Gastroesophageal sphincter (tissue), 4 donors: Measurements from ENCODE around the gene GRIK2. TPM values are rescaled to one million over a fixed set of nuclear protein-coding genes. Genes with fewer than 3 reads are reported as not detected.

ENCODE experiments used
- ATAC-seq: fragments of 150-250 bp; one replicate; pipeline ENCODE4 v1.9.1; 2016; ENCODE audit warnings: mild to moderate bottlenecking, moderate library complexity
- H3K27ac ChIP-seq, 4 donors: fragments of 200-600 bp; sonication (generic) in 3 of 4; 1 replicate in 3 of 4; 2 replicates in 1 of 4; pipeline ENCODE4 v1.5.1; 2016 to 2019
- H3K27me3 ChIP-seq: fragments of 200-600 bp; sonication (generic); one replicate; pipeline ENCODE4 v1.5.1; 2019
- H3K36me3 ChIP-seq, 2 donors: fragments of 200-600 bp; sonication (generic); one replicate each; pipeline ENCODE4 v1.5.1; 2019; ENCODE audit warnings: control low read depth in 1 of 2
- H3K4me1 ChIP-seq, 3 donors: fragments of 200-600 bp; sonication (generic); 1 replicate in 2 of 3; 2 replicates in 1 of 3; pipeline ENCODE4 v1.5.1; 2016 to 2019; ENCODE audit warnings: control low read depth in 2 of 3
- H3K4me3 ChIP-seq, 2 donors: fragments of 200-600 bp; sonication (generic); one replicate each; pipeline ENCODE4 v1.5.1; 2019; ENCODE audit warnings: mild to moderate bottlenecking in 1 of 2, moderate library complexity in 1 of 2
- H3K9me3 ChIP-seq, 3 donors: fragments of 200-600 bp; sonication (generic); one replicate each; pipeline ENCODE4 v1.5.1; 2017 to 2019; ENCODE audit warnings: control low read depth in 2 of 3
- EP300 ChIP-seq: sonication (generic); formaldehyde crosslinking; IDR thresholded peaks from one replicate; pipeline ENCODE4 v1.6.1; 2017; ENCODE audit warnings: antibody characterized with exemption, mild to moderate bottlenecking
- POLR2A ChIP-seq, 2 donors: fragments of 450-650 bp; IDR thresholded peaks; one replicate each; pipeline ENCODE4 v1.6.1; 2017; ENCODE audit warnings: antibody characterized with exemption in 2 of 2, mild to moderate bottlenecking in 2 of 2, moderate library complexity in 1 of 2
- POLR2AphosphoS5 ChIP-seq: sonication (generic); formaldehyde crosslinking; IDR thresholded peaks from one replicate; pipeline ENCODE4 v1.6.1; 2017; ENCODE audit warnings: antibody characterized with exemption
- WGBS, 2 donors: methylation state at CpG; one replicate each; pipeline ENCODE4 v1.1.5; 2018; ENCODE audit warnings: low coverage in 1 of 2; 5-methylcytosine and 5-hydroxymethylcytosine counted together
- total RNA-seq, 4 donors: library from RNA; depleted of rRNA; stranded (reverse); fragments of >200 nt; gene quantifications; one replicate each; pipeline ENCODE4 v1.1.0, GENCODE V29; 2016
- TF ChIP-seq, protein P1 (sequence below), 4 experiments: fragments of 200-600 bp in 2 of 4; fragments of 450-650 bp in 2 of 4; sonication (generic) in 1 of 4; IDR thresholded peaks; one replicate each; pipeline ENCODE4 v1.5.1; 2017 to 2019; ENCODE audit warnings: antibody characterized with exemption in 4 of 4, mild to moderate bottlenecking in 2 of 4, moderate library complexity in 2 of 4

GRIK2 gene
- total RNA-seq, 4 donors from 2014 or later = 0.82 to 2.2 (median 1.0) TPM

- H3K9me3 ChIP-seq = no peaks in the 10 kb centered on the region
- H3K27me3 ChIP-seq = no peaks in the 10 kb centered on the region
- no peak for TF ChIP-seq EP300
- TF ChIP-seq, protein P1, sequence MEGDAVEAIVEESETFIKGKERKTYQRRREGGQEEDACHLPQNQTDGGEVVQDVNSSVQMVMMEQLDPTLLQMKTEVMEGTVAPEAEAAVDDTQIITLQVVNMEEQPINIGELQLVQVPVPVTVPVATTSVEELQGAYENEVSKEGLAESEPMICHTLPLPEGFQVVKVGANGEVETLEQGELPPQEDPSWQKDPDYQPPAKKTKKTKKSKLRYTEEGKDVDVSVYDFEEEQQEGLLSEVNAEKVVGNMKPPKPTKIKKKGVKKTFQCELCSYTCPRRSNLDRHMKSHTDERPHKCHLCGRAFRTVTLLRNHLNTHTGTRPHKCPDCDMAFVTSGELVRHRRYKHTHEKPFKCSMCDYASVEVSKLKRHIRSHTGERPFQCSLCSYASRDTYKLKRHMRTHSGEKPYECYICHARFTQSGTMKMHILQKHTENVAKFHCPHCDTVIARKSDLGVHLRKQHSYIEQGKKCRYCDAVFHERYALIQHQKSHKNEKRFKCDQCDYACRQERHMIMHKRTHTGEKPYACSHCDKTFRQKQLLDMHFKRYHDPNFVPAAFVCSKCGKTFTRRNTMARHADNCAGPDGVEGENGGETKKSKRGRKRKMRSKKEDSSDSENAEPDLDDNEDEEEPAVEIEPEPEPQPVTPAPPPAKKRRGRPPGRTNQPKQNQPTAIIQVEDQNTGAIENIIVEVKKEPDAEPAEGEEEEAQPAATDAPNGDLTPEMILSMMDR (IDR thresholded peaks at IDR 0.05) = no peak
- TF ChIP-seq POLR2AphosphoS5 = no peak
- H3K4me3 ChIP-seq = no peak overlapping the region
- no peak overlapping the region for H3K27ac ChIP-seq
- no peaks in the 10 kb centered on the region for H3K4me1 ChIP-seq
- no peak for ATAC-seq
- H3K36me3 ChIP-seq = no peaks in the 10 kb centered on the region
Measured at GRCh38 chr6:102022803-102023202, 629.3 kb downstream of the GRIK2 start.

- Histone ChIP-seq H3K27me3 (no peaks in the 10 kb centered on the region), H3K4me1 (no peaks in the 10 kb centered on the region), H3K4me3 (no peak overlapping the region), H3K27ac (no peak overlapping the region), H3K36me3 (no peaks in the 10 kb centered on the region), H3K9me3 (no peaks in the 10 kb centered on the region)
- no peak for ATAC-seq
- no peak for TF ChIP-seq POLR2A (IDR thresholded peaks at IDR 0.05)
- TF ChIP-seq, protein P1 (IDR thresholded peaks at IDR 0.05) = no peak
- TF ChIP-seq POLR2AphosphoS5 = no peak
- no peak for TF ChIP-seq EP300
- 73 to 85% methylated on average over 3 of the region's 3 CpGs for WGBS, 2 donors
Measured at GRCh38 chr6:102023977-102024657, 630.6 kb downstream of the GRIK2 start.

DNA sequence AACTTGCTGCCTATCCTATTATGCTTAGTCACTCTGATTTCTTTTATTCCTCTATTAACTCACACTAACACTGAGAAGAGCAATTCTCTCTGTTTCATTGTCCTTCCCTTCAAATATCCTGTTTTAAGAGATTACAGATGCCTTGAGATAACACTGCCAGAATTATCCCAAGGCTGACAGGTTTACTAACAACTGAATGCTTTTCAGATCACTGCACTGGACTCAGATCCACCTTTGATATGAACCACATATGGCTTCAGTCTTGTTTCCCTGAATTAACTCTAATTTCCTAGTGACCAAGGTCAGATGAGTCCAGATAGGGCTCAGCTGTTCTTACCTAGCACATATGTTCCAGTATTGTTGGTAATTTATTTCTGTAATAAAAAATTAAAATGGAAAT, 633.1 kb downstream of the GRIK2 start:
- TF ChIP-seq, protein P1 (IDR thresholded peaks at IDR 0.05) = no peak
- TF ChIP-seq POLR2AphosphoS5 = no peak
- Histone ChIP-seq H3K9me3 (no peaks in the 10 kb centered on the region), H3K4me3 (no peak overlapping the region), H3K27me3 (no peaks in the 10 kb centered on the region), H3K36me3 (no peaks in the 10 kb centered on the region), H3K27ac (no peak overlapping the region), H3K4me1 (no peaks in the 10 kb centered on the region)
- ATAC-seq = no peak

GRCh38 chr6:102028176-102028575, 634.7 kb downstream of the GRIK2 start:
- Histone ChIP-seq H3K4me3 (no peak overlapping the region), H3K27ac (no peak overlapping the region), H3K4me1 (no peaks in the 10 kb centered on the region), H3K36me3 (no peaks in the 10 kb centered on the region), H3K27me3 (no peaks in the 10 kb centered on the region), H3K9me3 (no peaks in the 10 kb centered on the region)
- ATAC-seq = no peak
- TF ChIP-seq, protein P1 (IDR thresholded peaks at IDR 0.05) = no peak
- TF ChIP-seq POLR2A (IDR thresholded peaks at IDR 0.05) (no peak), POLR2AphosphoS5 (no peak), EP300 (no peak)
- 37 to 43% methylated on average over 2 of the region's 2 CpGs for WGBS, 2 donors

DNA sequence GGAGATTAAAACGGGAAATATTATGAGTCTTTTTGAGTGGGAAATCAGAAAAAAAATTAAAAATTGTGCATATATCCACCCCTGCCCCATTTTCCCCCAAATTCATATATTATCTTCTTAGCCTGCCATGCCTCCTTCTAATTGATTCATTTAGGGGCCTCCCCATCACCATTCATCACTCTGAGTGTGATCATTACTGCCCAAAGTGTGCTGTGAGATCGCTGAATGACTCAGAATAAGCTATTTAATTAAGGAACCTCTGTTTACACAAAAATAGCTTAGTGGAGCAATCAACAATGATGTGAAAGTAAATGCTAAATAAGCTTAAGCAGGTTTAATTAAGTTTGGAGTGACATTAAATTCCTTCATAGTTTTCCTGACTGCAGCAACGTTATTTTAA, 645.5 kb downstream of the GRIK2 start:
- ATAC-seq = no peak
- TF ChIP-seq, protein P1 (IDR thresholded peaks at IDR 0.05) = no peak
- TF ChIP-seq POLR2A (IDR thresholded peaks at IDR 0.05) (no peak), EP300 (no peak)
- Histone ChIP-seq H3K9me3 (no peaks in the 10 kb centered on the region), H3K4me3 (no peak overlapping the region), H3K27me3 (no peaks in the 10 kb centered on the region), H3K36me3 (no peaks in the 10 kb centered on the region), H3K4me1 (no peaks in the 10 kb centered on the region), H3K27ac (no peak overlapping the region)
- 44 to 45% methylated on average over 3 of the region's 3 CpGs for WGBS, 2 donors
